ENCODE results near the gene HPSE. TPM values are rescaled to one million over a fixed set of nuclear protein-coding genes. Genes with fewer than 3 reads are reported as not detected.

The HPSE gene
- total and polyA plus RNA-seq, 2 donors (not counting 1 experiment from before 2014, with no cell fraction given) = 0.17 to 0.26 TPM

DNA sequence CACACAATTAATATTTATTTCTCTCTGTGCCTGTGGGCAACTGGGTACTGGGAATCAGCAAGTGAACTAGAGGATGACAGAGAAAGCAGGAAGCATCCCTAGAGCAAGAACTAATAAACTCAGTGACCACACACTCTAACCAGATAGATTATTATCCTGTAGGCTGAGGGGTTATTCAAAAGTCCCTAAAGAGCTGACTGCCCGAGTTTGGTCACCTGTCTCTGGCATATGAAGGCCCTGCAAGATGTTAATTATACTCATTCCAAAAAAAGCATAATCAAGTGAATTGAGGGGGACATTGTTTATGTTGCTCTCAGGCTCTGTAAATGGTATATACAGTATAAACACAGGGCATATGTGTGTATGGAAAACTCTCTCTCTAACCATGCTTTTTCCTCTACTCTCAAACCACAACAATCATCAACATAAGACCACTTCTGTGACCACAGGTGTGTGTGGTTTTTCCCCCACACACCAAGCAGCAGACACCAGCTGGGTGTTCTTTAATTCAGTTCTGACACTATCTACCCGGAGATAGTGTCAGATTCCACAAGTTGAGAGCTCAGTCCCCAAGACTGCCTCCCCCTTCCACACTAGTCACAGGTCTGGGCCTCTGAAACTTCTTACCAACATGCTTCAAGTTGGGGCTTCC lies 6.2 kb upstream of the HPSE start:
- no peak for TF ChIP-seq EZH2 (IDR thresholded peaks at IDR 0.05; ENCODE audit: low read length, missing control alignments)
- TF ChIP-seq, protein P1, sequence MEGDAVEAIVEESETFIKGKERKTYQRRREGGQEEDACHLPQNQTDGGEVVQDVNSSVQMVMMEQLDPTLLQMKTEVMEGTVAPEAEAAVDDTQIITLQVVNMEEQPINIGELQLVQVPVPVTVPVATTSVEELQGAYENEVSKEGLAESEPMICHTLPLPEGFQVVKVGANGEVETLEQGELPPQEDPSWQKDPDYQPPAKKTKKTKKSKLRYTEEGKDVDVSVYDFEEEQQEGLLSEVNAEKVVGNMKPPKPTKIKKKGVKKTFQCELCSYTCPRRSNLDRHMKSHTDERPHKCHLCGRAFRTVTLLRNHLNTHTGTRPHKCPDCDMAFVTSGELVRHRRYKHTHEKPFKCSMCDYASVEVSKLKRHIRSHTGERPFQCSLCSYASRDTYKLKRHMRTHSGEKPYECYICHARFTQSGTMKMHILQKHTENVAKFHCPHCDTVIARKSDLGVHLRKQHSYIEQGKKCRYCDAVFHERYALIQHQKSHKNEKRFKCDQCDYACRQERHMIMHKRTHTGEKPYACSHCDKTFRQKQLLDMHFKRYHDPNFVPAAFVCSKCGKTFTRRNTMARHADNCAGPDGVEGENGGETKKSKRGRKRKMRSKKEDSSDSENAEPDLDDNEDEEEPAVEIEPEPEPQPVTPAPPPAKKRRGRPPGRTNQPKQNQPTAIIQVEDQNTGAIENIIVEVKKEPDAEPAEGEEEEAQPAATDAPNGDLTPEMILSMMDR (conservative IDR thresholded peaks at IDR 0.05 in 1 of 2, IDR thresholded peaks at IDR 0.05 in 1 of 2; ENCODE audit: low read depth in 1 of 2, low read length in 2 of 2) = no peak
- Histone ChIP-seq H3K36me3 (ENCODE audit: control insufficient read depth, insufficient read depth, low read length) (no peaks in the 10 kb centered on the region), H2AFZ (ENCODE audit: low read length) (no peak overlapping the region), H3K4me1 (ENCODE audit: control insufficient read depth, extremely low read depth, insufficient read depth, low read length) (no peaks in the 10 kb centered on the region), H3K9ac (ENCODE audit: insufficient read depth, low read length) (no peak overlapping the region), H4K20me1 (ENCODE audit: control insufficient read depth, extremely low read depth, insufficient read depth, low read length) (no peaks in the 10 kb centered on the region), H3K9me3 (ENCODE audit: control insufficient read depth, insufficient read depth, low read depth, low read length) (no peaks in the 10 kb centered on the region), H3K4me3 (replicated peaks in 1 of 4; ENCODE audit: control extremely low read depth in 1 of 4, insufficient read depth in 1 of 4, low read depth in 3 of 4, low read length in 4 of 4) (no peak overlapping the region), H3K27ac (ENCODE audit: insufficient read depth, low read length) (no peak overlapping the region), H3K79me2 (ENCODE audit: control insufficient read depth, insufficient read depth, low read length) (no peaks in the 10 kb centered on the region), H3K27me3 (ENCODE audit: control insufficient read depth, insufficient read depth, low read length) (no peaks in the 10 kb centered on the region), H3K4me2 (ENCODE audit: extremely low read depth, insufficient read depth, low read length) (no peak overlapping the region)
- DNase-seq (ENCODE audit: low read depth in 2 of 2) = no peak

DNA sequence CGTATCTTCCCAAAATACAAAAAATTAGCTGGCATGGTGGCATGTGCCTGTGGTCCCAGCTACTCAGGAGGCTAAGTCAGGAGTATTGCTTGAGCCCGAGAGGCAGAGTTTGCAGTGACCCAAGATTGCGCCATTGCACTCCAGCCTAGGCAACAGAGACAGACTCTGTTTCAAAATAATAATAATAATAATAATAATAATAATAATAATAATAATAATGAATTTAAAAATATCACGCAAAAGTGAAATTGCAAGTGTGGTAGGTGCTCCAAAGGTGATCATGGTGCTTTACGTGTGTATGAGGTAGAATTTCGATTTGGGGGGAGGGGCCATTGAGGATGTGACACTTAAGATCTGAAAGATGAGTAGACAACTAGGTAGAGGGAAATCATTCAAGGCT lies 4.9 kb upstream of the HPSE start:
- DNase-seq (ENCODE audit: low read depth in 2 of 2) = no peak
- H3K36me3 ChIP-seq (ENCODE audit: control insufficient read depth, insufficient read depth, low read length) = no peaks in the 10 kb centered on the region
- no peaks in the 10 kb centered on the region for H3K9me3 ChIP-seq (ENCODE audit: control insufficient read depth, insufficient read depth, low read depth, low read length)
- no peak overlapping the region for H3K9ac ChIP-seq (ENCODE audit: insufficient read depth, low read length)
- no peak overlapping the region for H3K4me3 ChIP-seq (replicated peaks in 1 of 4; ENCODE audit: control extremely low read depth in 1 of 4, insufficient read depth in 1 of 4, low read depth in 3 of 4, low read length in 4 of 4)
- H3K4me2 ChIP-seq (ENCODE audit: extremely low read depth, insufficient read depth, low read length) = no peak overlapping the region
- no peaks in the 10 kb centered on the region for H3K79me2 ChIP-seq (ENCODE audit: control insufficient read depth, insufficient read depth, low read length)
- H3K27ac ChIP-seq (ENCODE audit: insufficient read depth, low read length) = no peak overlapping the region
- no peak overlapping the region for H2AFZ ChIP-seq (ENCODE audit: low read length)
- TF ChIP-seq, protein P1 (conservative IDR thresholded peaks at IDR 0.05 in 1 of 2, IDR thresholded peaks at IDR 0.05 in 1 of 2; ENCODE audit: low read depth in 1 of 2, low read length in 2 of 2) = no peak
- no peak for TF ChIP-seq EZH2 (IDR thresholded peaks at IDR 0.05; ENCODE audit: low read length, missing control alignments)
- H3K27me3 ChIP-seq (ENCODE audit: control insufficient read depth, insufficient read depth, low read length) = peaks cover 4% of the 10 kb centered on the region
- H4K20me1 ChIP-seq (ENCODE audit: control insufficient read depth, extremely low read depth, insufficient read depth, low read length) = no peaks in the 10 kb centered on the region
- H3K4me1 ChIP-seq (ENCODE audit: control insufficient read depth, extremely low read depth, insufficient read depth, low read length) = no peaks in the 10 kb centered on the region

DNA sequence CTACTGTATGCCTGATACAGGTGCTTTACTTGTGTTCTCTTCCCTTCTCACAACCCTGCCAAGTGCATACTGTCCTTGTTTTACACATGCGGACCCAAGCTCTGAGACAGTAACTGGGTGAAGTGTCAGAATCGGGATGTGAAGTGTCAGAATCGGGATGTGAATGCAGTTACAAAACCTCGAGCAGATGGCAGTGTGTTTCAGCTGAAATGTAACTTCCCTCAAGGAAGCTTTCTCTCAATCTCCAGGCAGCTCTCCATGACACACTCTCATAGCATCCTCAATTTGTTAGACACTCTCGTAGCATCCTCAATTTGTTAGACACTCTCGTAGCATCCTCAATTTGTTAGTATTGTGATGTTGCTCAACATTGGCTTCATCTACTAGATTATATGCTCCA lies 1.1 kb upstream of the HPSE start:
- no peaks in the 10 kb centered on the region for H3K36me3 ChIP-seq (ENCODE audit: control insufficient read depth, insufficient read depth, low read length)
- no peak overlapping the region for H2AFZ ChIP-seq (ENCODE audit: low read length)
- DNase-seq (ENCODE audit: low read depth in 2 of 2) = no peak
- H4K20me1 ChIP-seq (ENCODE audit: control insufficient read depth, extremely low read depth, insufficient read depth, low read length) = no peaks in the 10 kb centered on the region
- peaks cover 14% of the 10 kb centered on the region for H3K27me3 ChIP-seq (ENCODE audit: control insufficient read depth, insufficient read depth, low read length)
- H3K4me3 ChIP-seq (replicated peaks in 1 of 4; ENCODE audit: control extremely low read depth in 1 of 4, insufficient read depth in 1 of 4, low read depth in 3 of 4, low read length in 4 of 4) = no peak overlapping the region
- TF ChIP-seq EZH2 (IDR thresholded peaks at IDR 0.05; ENCODE audit: low read length, missing control alignments) = no peak
- TF ChIP-seq, protein P1 (conservative IDR thresholded peaks at IDR 0.05 in 1 of 2, IDR thresholded peaks at IDR 0.05 in 1 of 2; ENCODE audit: low read depth in 1 of 2, low read length in 2 of 2) = no peak
- no peak overlapping the region for H3K27ac ChIP-seq (ENCODE audit: insufficient read depth, low read length)
- no peaks in the 10 kb centered on the region for H3K4me1 ChIP-seq (ENCODE audit: control insufficient read depth, extremely low read depth, insufficient read depth, low read length)
- H3K4me2 ChIP-seq (ENCODE audit: extremely low read depth, insufficient read depth, low read length) = peak overlapping the region; percentile 26
- H3K79me2 ChIP-seq (ENCODE audit: control insufficient read depth, insufficient read depth, low read length) = no peaks in the 10 kb centered on the region
- no peaks in the 10 kb centered on the region for H3K9me3 ChIP-seq (ENCODE audit: control insufficient read depth, insufficient read depth, low read depth, low read length)
- no peak overlapping the region for H3K9ac ChIP-seq (ENCODE audit: insufficient read depth, low read length)

Measured in fibroblast of lung (primary cell).